GM18907 (cell line): ENCODE measurements around the gene TOMM5.
A peak's percentile ranks its signal among the peaks of the same experiment; 100 is the strongest.

Source experiments
- ATAC-seq: cut with Tn5 transposase; IDR thresholded peaks from one replicate; pipeline ENCODE4 v1.9.1; 2021; ENCODE audit warnings: mild to moderate bottlenecking, moderate library complexity; ENCODE audit not compliant: unreplicated experiment

Gene TOMM5

DNA sequence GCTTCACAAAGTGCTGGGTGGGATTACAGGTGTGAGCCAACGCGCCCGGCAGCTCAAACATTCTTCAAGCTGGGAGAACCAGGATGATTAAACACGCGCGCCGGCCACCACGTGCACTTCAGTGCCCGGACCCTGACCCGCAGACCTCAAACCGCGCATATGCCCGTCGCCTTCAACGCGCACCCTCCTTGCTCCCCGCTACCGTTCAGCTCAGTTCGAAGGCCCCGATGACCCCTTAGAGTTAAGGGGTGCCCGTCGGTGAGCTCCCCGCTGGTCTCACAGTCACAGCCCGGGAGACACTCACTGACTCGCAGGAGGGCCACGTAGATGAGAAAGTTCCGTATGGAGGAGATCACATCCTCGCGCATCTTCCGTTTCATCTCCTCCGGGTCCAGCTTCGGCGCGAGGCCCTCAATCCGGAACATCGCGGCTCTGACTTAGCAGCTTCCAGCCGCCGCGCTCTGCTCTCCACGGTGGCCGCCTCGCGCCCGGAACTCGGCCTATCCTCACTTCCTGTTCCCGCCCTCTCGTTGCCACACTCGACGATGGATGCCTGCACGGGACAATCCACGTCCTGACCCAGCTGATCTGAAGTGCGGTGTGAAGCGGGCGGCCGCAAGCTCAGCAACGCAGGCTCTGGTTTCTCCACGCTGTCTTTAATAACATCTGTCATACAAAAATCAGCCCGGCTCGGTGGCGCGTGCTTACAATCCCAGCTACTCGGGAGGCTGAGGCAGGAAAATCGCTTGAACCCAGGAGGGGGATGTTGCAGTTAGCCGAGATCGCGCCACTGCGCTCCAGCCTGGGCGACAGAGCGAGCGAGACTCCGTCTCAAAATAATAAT lies at the start of gene TOMM5:
TSS of gene TOMM5 (minus strand) at position 490 of the 844 bp plus-strand sequence. CDS start at position 425, 65 bp downstream.
- ATAC-seq = peak; percentile 89

DNA sequence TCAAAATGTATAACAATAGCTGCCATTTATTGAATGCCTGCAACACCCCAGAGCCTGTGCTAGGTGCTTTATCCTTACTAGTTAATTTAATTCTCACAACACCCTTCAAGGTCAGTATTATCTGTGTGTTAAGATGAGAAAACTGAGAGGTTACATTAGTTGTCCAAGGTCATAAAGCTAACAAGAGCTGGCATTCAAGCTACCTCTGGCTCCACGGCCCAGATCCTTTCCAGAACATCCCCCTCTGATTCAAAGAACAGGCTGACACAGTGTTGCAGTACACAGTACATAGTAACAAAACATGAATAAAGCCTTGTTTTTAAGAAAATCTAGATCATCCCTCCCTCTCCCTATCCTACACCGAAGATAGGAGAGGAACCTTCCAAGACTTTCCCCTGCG lies 48.9 kb upstream of the TOMM5 start:
- no peak for ATAC-seq

DNA sequence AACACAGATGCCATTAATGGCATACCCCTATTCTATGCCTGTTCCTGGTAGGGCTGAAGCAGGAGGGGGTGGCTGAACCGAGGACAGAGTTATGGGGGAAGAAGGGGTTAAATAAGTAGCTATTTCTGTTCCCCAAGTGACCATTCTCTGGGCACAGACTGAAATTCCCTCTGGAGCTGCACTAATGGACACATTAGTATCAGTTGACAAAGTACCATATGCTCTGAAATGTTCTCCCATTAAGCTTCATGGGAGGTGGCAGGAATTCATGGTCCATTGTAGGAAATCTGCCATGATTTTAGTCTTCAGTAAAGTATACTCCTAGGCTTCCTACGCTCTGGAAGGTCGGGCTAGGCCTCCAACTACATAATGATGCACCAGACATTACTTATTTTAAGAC lies 47.8 kb upstream of the TOMM5 start:
- no peak for ATAC-seq

DNA sequence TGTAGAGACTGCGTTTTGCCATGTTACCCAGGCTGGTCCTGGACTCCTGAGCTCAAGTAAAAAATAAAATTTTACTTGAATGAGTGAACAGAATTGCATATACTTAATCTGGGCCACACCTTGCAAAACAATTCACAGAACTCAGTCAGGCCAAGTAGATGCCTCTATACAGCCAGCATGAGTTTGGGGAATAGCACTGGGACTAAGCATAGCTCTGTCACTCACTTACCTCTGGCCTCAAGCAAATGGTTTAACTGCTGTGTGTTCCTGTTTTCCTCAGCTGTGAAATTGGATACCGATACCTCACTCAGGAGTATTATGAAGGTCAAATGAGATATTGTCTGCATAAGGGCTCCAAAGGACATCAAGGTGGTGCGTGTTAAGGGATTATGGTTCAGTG lies 47.4 kb upstream of the TOMM5 start:
- ATAC-seq = no peak

DNA sequence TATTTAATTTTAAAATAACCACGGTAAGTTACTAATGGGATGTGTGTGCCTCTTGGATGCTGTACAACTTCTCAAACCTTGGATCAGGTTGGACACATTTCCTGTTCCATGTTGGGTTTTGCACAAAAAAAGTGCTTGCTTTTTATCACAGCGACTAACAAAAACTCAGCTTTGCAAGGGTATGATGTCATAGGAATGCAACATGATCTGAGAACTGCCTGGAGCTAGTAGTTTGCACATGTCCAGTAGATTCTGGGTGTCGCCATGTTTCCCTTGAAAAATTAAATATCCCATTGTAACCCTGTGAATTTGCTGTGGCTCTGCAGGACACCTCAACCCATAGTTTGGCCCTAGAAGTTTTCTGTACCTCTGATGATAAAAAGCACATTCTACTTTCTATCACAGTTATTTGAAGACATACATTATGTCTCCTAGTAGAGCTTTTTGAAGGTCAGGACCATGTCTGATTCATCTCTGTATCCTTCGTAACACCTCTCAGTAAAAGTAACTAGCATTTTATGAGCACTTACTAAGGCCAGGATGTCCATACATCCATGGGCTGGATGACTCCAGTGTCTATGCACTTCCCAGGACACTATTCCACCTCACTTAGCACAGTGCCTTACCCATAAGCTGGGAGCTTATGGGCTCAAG lies 46.8 kb upstream of the TOMM5 start:
- no peak for ATAC-seq

DNA sequence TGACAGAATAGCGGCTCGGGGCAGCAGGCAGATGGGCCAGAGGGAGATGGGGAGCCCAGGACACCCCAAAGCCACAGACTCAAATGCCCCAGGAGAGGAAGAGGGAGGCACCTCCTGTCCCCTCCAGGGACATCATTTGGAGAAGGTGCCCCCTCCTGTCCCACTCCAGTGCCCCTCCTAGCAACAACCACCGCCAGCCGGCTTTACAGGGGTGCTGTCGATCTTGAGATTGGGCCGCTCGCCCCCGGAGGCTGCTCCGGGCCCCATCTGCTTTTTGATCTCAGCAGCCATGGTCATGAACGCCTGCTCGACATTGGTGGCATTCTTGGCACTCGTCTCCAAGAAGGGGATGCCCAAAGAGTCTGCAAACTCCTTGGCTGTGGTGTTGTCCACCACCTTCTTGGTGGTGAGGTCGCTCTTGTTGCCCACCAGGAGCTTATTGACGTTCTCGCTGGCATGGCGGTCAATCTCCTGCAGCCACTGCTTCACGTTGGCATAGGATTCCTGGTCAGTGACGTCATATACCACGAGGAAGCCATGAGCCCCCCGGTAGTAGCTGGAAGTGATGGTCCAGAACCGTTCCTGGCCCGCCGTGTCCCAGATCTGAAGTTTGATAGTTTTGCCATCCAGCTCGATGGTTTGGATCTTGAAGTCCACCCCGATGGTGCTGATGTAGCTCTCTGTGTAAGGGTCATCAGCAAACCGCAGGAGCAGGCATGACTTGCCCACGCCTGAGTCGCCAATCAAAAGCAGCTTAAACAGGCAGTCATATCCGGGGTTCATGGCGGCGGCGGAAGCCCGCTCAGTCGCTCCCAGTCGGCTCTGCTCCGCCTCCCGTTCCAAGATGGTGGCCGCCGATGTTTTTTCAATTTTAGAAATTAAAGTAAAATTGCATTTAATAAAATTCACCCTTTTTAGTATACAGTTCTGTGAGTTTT lies 44.4 kb upstream of the TOMM5 start:
- ATAC-seq = no peak

DNA sequence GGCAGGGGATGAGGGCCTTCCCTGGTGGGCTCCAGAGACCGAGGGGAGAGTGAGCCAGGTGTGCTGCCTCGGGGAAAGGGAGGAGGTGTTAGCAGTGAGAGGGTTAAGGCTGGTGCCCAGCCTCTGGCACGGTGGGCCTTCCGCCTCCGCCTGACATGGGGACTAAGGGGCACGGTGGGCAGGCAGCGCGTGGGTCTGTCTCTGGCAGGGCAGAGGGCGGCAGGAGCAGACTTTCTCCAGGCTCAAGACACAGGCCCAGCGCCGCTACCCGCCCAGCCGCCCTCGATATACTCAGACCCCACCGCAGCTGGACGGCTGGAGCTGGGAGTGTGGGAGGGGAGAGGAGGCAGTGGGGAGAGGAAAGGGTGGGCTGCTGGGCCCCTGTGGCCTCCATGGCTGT lies 43.4 kb upstream of the TOMM5 start:
- no peak for ATAC-seq

DNA sequence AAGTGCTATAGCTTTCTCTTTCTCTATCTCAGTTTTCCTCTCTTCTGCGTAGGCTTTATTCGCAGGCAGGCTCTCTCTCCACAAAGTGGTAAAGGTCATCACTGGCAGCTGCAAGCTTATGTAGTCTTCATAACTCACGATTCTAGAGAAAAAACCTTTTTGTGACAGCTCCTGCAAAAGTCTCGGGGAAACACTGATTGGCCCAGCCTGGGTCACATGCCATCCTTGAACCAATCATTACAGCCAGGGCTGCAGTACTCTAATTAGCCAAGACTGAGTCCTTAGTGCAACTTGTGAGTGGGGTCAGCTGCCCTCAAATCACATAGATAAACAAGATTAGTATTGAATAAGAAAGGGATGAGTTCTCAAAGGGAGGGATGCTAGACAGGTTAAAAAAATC lies 40.1 kb upstream of the TOMM5 start:
- ATAC-seq = no peak

DNA sequence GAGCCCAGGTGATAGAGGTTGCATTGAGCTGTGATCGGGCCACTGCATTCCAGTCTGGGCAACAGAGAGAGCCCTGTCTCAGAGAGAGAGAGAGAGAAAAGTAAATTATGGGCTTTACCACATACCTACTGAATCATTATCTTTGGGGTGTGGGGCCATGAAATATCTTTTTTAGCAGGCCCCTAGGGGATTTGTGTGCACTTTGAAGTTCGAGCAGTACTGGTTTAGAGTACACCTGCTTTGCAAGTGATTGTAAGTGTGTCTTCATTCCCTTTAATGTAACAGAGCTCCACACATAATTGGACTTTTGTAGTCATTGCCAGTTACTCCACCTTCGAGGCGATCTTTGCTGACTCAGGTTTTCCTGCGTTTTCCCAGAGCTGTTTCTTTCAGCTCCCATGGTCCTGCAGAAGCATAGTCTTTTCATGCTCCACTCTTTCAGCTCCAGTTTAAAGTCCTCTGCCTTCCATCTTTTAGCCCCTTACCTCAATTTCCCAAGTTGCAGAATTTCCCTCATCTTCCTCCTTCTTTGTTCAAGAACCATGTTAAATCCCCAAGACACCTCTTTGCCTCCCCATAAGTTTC lies 34.4 kb upstream of the TOMM5 start:
- no peak for ATAC-seq

DNA sequence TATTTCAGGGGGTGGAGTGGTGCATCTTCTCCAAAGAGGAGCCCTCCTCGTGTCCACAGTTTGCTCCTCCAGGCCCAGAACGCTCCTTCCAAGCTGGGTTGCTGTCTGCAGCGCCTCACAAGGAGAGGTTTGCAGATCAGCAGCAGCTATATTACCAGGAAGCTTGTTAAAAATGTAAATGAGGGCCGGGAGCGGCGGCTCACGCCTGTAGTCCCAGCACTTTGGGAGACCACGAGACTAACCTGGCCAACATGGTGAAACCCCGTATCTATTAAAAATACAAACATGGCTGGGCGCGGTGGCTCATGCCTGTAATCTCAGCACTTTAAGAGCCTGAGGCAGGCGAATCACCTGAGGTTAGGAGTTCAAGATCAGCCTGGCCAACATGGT lies 33.4 kb upstream of the TOMM5 start:
- no peak for ATAC-seq

DNA sequence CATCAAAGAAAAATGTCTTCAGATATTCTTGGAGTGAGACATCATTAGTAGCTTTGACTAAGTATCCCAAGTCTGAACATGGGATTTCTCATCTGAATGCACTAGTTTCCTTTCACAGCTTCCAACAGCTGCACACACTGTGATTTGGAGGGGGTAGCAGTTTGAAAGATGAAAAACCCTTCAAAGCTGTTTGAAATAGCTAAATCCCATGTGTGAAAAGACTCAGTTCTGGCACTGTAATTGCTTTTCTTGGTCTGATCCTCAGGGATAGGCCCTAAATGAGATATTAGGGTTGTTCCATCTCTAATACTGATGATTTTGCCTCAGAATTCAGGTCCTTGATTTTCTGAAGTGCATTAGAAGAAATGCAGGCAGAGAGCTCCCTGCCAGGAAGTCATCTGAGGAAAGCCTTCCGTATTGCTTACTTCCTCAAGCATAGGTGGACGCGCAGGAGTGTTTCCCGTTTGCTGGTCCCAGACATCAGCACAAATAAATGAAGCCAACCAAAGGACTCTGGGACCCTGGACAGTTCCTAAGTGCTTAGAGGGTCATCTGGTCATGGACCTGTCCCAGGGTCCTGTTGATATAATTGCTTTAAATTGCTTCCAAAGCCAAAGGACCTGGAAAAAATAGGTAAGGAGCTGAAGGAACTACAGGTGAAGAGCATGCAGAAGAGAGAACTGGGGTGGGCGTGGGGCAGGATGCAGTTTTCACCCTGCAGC lies 32.8 kb upstream of the TOMM5 start:
- no peak for ATAC-seq

DNA sequence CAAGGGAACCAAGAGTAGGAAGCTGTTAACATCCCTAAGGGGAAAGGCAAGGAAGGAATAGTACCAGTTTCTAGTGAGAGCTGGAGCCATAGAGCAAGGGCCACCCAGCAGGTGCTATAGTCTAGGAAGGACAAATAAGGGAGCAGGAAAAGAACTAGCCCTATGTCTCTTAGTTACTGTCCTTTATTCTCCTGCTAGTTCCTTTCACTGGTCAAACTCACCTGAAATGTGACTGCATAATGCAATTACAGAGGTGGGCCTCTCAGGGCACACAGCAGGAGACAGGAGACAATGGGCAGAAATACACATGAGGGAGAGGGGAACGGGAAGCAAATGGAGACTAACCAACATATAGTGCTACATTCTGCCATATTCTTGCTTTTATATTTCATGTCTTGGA lies 31.7 kb upstream of the TOMM5 start:
- no peak for ATAC-seq

DNA sequence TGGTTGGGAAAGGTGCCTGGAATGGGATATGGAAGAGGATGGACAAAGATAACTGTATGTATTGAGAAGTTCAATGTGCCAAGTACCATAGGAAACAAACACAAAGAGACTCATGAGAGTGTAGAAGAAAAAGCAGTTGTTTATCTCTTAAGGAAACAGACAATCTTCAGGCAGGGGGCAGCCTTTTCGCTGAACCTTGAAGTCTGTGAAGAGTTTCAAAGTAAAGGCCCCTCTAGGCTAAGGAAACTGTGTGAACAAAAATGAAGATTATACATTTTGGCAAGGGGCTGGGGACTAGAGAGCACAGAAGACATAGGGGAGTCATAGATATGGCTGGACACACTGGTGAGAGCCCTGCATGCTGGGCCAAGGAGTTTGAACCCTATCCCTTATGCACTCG lies 30.9 kb upstream of the TOMM5 start:
- ATAC-seq = no peak

DNA sequence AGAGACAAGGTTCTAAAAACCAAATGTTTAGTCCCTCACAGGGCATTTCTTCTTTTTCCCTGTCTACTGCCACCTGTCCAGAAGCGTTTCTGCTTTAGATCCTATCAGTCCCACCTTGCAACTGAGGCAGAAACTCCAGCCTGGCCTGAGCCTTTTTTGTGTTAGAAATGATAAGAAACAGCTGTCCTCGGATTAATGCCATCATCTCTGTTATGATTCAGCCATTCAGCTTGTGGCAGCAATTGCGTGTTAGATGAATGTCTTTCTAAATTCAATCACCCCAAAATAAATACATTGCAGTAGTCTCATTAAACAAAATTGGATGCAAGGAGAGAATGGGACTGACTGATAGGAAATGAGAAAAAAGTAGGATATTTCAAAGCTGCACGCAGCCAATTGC lies 30.1 kb upstream of the TOMM5 start:
- ATAC-seq = no peak

DNA sequence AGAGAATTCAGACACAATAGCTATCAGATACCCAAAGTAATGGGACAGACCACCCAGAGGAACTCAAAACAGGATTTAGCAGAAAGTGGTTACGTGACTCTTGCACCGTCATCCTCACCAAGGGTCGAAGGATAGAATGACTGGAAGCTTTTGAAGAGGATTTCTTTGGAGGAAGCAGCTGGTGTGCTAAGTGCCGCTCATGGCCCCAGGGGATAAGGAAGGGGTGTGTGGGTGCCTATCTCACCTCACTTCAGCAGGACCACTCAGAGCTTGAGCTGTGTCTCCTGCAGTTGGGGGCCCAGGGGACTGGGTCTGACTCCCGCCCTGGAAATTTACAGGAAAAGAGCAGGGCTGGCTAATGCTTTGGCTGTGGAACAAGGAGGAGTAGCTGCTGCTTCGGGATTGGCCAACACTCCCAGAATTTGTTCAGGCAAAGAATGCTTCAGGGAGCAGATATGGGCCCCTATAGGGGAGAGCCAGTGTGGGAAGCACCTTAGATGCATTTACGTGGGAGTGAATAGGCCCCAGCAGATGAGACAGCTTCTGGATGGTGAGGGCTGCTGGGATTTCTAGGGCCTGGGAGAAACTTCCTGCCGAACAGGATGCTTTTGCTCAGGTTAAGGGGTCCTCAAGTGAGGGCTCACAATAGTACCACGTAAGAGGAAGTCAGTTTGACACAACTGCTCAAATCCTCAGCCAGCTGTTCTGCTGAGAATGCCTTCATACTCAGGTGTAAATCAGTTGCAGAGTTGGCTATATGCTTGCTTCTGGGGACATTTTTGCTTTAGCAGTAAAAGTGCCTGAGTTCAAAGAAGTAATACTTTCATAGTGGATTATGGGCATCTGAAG lies 29.1 kb upstream of the TOMM5 start:
- no peak for ATAC-seq

DNA sequence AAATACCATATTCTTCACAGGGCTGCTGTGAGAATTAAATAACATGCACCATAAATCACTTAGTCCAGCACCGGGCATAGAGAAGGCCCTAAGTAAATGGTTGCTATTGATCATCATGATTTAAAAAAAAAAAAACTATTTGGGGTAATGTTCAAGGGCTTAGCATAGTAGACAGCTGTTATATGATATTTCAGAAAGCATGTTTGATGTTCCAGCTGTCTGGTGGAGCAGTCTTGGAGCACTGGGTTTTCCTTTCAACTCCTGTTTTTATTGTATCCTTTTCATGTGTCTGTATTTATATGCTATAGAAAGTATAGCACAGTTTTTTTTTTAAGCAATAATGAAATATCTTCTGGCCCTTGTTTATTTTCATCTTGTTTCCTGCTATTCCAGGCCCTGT lies 28.0 kb upstream of the TOMM5 start:
- ATAC-seq = no peak

DNA sequence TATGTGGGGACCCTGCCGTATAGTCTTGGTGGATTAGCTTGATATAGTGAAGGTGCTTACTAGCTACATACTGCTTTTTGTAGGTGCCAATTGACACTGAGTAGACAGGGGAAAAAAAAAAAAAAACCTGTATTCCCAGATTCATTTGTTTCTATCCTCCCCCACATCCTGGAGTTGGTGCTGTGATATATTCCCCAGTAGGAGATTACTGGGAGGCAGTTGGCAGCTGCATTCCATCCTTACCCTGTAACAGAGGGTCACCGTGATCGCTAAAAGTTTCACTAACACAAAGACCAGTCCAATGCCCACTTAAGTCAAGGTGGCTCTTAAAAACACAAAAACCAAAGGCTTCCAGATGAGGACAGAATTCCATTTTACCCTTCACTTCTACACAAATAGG lies 27.4 kb upstream of the TOMM5 start:
- ATAC-seq = no peak

DNA sequence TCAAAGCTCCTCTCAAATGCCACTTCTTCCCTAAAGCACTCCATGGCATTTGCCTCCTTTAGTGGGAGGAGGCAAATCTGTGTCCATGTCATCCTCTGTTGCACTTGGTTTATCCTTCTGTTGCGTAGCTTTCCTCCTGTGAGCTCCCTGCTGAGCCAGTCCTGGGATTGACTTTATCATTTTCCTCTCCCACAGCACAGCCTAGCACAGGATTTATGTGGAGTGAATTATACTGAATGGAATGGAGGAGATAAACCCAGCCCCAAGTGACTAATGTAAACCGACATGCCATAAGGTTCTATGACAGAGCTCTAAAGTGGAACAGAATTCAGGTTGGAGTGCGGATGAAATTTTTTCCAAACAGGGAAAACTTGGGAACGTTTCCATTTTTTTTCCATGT lies 26.4 kb upstream of the TOMM5 start:
- ATAC-seq = no peak

DNA sequence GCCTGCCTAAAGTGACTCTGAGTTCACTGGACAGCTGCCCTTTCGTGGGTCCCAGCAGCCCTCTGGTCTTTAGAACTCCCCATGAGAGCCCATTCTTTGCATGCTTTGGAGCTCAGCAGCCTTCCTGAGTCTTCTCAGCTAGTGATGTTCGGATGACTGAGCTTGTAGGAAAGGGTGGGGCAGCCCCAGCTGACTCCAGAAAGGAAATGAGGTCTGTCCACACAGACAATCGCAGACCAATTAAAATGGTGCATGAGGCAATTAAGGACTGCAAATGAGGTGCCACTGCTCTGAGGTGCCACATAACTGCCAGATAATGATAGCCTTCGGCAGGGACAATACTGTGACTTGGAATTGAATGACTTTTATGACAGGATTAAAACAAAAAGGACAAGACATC lies 25.4 kb upstream of the TOMM5 start:
- ATAC-seq = no peak

DNA sequence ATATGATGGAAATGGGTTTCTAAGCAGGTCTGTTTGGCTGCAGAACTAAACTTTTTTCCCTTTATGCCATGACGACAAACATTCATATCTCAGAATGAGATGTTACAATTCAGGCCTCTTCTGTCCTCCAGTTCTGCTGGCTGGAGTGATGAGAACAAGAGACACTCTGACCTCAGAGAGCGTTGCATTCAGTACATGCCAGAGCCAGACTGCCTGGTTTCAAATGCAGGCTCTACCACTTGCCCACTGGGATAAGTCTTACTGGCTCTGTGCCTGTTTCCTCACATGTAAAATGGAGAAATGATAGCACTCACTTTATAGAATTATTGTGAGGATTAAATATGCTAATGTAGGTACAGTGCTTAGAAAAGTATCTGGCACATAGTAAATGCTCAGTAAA lies 24.8 kb upstream of the TOMM5 start:
- ATAC-seq = no peak
